GM18907 (cell line): Measurements from ENCODE around the gene CC2D2A.
"Not testable (repeated sequence)": the region's sequence is repeated elsewhere in the genome, so short reads cannot be mapped to it uniquely, and the experiment has no call there.

ENCODE experiments used
- ATAC-seq: cut with Tn5 transposase; IDR thresholded peaks from one replicate; pipeline ENCODE4 v1.9.1; 2021; ENCODE audit warnings: mild to moderate bottlenecking, moderate library complexity; ENCODE audit not compliant: unreplicated experiment

The CC2D2A gene

GRCh38 chr4:15513545-15513944 lies 43.9 kb downstream of the CC2D2A start:
- no peak for ATAC-seq

GRCh38 chr4:15515106-15515505 lies 45.4 kb downstream of the CC2D2A start:
- ATAC-seq = no peak

- no peak for ATAC-seq
These were observed 46.8 kb downstream of the CC2D2A start for GRCh38 chr4:15516494-15516893.

GRCh38 chr4:15517681-15518080 lies 48.0 kb downstream of the CC2D2A start:
- ATAC-seq = not testable (repeated sequence)

GRCh38 chr4:15521442-15522039 lies 51.9 kb downstream of the CC2D2A start:
- no peak for ATAC-seq

GRCh38 chr4:15525080-15525479 lies 55.4 kb downstream of the CC2D2A start:
- no peak for ATAC-seq

- no peak for ATAC-seq
These were observed 57.4 kb downstream of the CC2D2A start for GRCh38 chr4:15526924-15527592.

GRCh38 chr4:15531792-15532191 lies 62.1 kb downstream of the CC2D2A start:
- ATAC-seq = no peak

GRCh38 chr4:15533817-15534216 lies 64.1 kb downstream of the CC2D2A start:
- ATAC-seq = no peak

- no peak for ATAC-seq
These were observed 65.9 kb downstream of the CC2D2A start for GRCh38 chr4:15535599-15535998.

- ATAC-seq = no peak
These were observed 67.1 kb downstream of the CC2D2A start for GRCh38 chr4:15536552-15537499.

- ATAC-seq = no peak
These were observed 72.3 kb downstream of the CC2D2A start for GRCh38 chr4:15541941-15542340.

- no peak for ATAC-seq
These were observed 73.1 kb downstream of the CC2D2A start for GRCh38 chr4:15542760-15543159.

- no peak for ATAC-seq
These were observed 74.0 kb downstream of the CC2D2A start for GRCh38 chr4:15543537-15544247.

- no peak for ATAC-seq
These were observed 74.6 kb downstream of the CC2D2A start for GRCh38 chr4:15544248-15544729.

- no peak for ATAC-seq
These were observed 75.7 kb downstream of the CC2D2A start for GRCh38 chr4:15545371-15545770.

GRCh38 chr4:15547392-15547791 lies 77.7 kb downstream of the CC2D2A start:
- ATAC-seq = no peak

- no peak for ATAC-seq
These were observed 80.8 kb downstream of the CC2D2A start for GRCh38 chr4:15550491-15550890.

- ATAC-seq = no peak
These were observed 82.2 kb downstream of the CC2D2A start for GRCh38 chr4:15551740-15552446.
